ENCODE results near the gene TMEM198. TPM values are rescaled to one million over a fixed set of nuclear protein-coding genes. Genes with fewer than 3 reads are reported as not detected.
A peak's percentile ranks its signal among the peaks of the same experiment; 100 is the strongest.

TMEM198 gene
- total RNA-seq, 1 donor from 2014 or later, result 2.5 TPM

DNA sequence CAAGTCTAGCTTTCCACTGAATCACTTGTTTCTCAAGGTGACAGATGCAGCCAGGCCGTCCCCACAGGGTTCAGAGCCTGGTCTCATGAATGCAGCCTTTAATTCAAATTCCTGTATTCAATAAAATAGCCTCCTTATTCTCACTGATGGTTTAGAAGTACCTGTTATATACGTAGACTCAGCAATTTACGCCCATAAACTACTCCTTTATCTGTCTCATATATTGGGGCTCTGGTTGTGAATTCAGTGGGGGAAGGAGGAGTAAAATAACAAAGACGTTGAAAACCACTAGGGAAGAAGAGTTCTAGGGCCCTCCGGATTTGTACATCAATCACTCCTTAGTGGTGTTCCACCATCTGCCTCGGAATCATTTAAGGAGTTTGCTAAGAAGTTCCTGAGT, 25.8 kb downstream of the TMEM198 start:
- no peak for DNase-seq
- H3K9me3 ChIP-seq (replicated peaks), result no peaks in the 10 kb centered on the region
- H3K27ac ChIP-seq (replicated peaks), result peak overlapping the region; percentile 93
- no peak for TF ChIP-seq CTCF (IDR thresholded peaks at IDR 0.05; ENCODE audit: borderline replicate concordance)
- H3K36me3 ChIP-seq, result peaks cover 17% of the 10 kb centered on the region
- H3K27me3 ChIP-seq (ENCODE audit: low read depth), result peaks cover 35% of the 10 kb centered on the region
- peak overlapping the region; percentile 79 for H3K4me3 ChIP-seq
- intact Hi-C loops (cut with micrococcal nuclease), result no loop called here
- H3K4me1 ChIP-seq, result peaks cover 40% of the 10 kb centered on the region

DNA sequence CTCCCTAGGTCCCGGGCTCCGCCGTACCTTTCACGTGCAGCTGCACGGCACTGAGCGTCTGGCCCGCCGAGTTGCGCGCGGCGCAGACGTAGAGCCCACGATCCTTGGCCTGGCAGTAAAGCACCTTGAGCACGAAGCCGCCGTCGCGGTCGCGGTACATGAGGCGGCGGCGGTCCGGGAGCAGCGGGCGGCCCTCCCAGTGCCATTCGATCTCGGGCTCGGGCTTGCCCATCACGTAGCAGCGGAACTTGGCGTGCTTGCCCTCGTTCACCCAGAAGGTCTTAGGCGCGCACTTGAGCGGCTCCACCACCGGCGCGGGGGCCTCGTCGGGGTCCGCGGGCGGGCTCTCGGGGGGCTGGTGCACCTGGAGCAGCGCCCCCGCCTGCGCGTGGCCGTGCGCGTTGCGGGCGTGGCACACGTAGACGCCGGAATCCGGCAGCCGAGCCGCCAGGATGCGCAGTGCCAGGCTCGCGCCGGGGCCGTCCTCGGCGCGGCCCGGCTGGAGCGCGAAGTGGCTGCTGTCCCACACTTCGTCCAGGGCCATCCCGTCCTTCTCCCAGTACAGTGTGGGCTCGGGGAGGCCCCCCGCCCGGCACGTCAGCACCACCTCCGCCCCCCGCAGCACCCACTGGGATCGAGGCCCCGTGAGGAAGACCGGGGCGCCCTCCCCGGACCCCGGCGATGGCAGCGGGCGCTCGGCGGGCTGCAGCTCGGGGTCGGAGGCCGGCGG, 26.5 kb downstream of the TMEM198 start:
- peaks cover 14% of the 10 kb centered on the region for H3K36me3 ChIP-seq
- peaks cover 33% of the 10 kb centered on the region for H3K4me1 ChIP-seq
- intact Hi-C loops (cut with micrococcal nuclease), result no loop called here
- H3K4me3 ChIP-seq, result peak overlapping the region; percentile 79
- H3K27ac ChIP-seq (replicated peaks), result peak overlapping the region; percentile 93
- TF ChIP-seq CTCF (IDR thresholded peaks at IDR 0.05; ENCODE audit: borderline replicate concordance), result no peak
- H3K27me3 ChIP-seq (ENCODE audit: low read depth), result peaks cover 41% of the 10 kb centered on the region
- no peaks in the 10 kb centered on the region for H3K9me3 ChIP-seq (replicated peaks)
- DNase-seq, result no peak

GRCh38 chr2:219570924-219571310, 27.1 kb downstream of the TMEM198 start:
- DNase-seq, result no peak
- H3K27me3 ChIP-seq (ENCODE audit: low read depth), result peaks cover 44% of the 10 kb centered on the region
- peak overlapping the region; percentile 79 for H3K4me3 ChIP-seq
- no peak for TF ChIP-seq CTCF (IDR thresholded peaks at IDR 0.05; ENCODE audit: borderline replicate concordance)
- H3K36me3 ChIP-seq, result peaks cover 14% of the 10 kb centered on the region
- intact Hi-C loops (cut with micrococcal nuclease), result no loop called here
- peak overlapping the region; percentile 93 for H3K27ac ChIP-seq (replicated peaks)
- H3K4me1 ChIP-seq, result peaks cover 32% of the 10 kb centered on the region
- no peaks in the 10 kb centered on the region for H3K9me3 ChIP-seq (replicated peaks)

GRCh38 chr2:219571311-219572236, 27.7 kb downstream of the TMEM198 start, which contains the start of gene OBSL1:
Gene OBSL1 (minus strand): TSS chr2:219571539. CDS start chr2:219571232, 307 bp downstream.
- intact Hi-C loops (cut with micrococcal nuclease), result no loop called here
- Histone ChIP-seq H3K27me3 (ENCODE audit: low read depth) (peaks cover 44% of the 10 kb centered on the region), H3K9me3 (replicated peaks) (no peaks in the 10 kb centered on the region), H3K4me1 (peaks cover 32% of the 10 kb centered on the region), H3K27ac (replicated peaks) (peak within 1 kb of the TSS; percentile 93), H3K36me3 (peaks cover 8% of the 10 kb centered on the region), H3K4me3 (peak within 1 kb of the TSS; percentile 79)
- DNase-seq, result peak; percentile 85
- peak; percentile 11 for TF ChIP-seq CTCF (IDR thresholded peaks at IDR 0.05; ENCODE audit: borderline replicate concordance)

DNA sequence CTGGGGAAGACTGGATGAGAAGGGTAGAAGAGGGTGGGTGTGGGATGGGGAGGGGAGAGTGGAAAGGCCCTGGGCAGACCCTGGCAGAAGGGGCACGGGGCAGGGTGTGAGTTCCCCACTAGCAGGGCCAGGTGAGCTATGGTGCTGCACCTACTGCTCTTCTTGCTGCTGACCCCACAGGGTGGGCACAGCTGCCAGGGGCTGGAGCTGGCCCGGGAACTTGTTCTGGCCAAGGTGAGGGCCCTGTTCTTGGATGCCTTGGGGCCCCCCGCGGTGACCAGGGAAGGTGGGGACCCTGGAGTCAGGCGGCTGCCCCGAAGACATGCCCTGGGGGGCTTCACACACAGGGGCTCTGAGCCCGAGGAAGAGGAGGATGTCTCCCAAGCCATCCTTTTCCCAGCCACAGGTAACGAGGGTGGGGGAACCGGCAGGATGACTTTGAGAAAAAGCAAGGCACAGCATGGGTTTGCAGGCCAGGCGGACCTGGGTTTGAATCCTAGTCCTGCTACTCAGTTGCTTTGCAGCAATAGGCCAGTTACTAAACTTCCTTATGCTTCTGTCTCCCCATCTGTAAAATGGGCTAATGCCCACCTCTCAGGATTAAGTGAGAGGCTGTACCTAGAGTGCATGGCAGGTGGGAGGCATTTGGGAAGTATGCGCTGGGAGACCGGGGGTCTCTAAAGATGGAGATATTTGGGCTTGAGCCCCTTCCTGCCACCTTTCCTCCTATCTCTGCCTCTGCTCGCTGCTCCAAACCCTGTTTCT, 28.6 kb downstream of the TMEM198 start, which contains the start of gene INHA:
Gene INHA (plus strand): TSS at position 74 of the 765 bp plus-strand sequence. CDS start 65 bp downstream, at position 139.
- intact Hi-C loops (cut with micrococcal nuclease), result no loop called here
- no peaks in the 10 kb centered on the region for H3K36me3 ChIP-seq
- peak within 1 kb of the TSS; percentile 93 for H3K27ac ChIP-seq (replicated peaks)
- H3K27me3 ChIP-seq (ENCODE audit: low read depth), result peaks cover 50% of the 10 kb centered on the region
- peak within 1 kb of the TSS; percentile 79 for H3K4me3 ChIP-seq
- H3K9me3 ChIP-seq (replicated peaks), result no peaks in the 10 kb centered on the region
- TF ChIP-seq CTCF (IDR thresholded peaks at IDR 0.05; ENCODE audit: borderline replicate concordance), result no peak
- no peak for DNase-seq
- H3K4me1 ChIP-seq, result peaks cover 35% of the 10 kb centered on the region
